RWPE1 (cell line): ENCODE measurements around the gene GNG11.

Experiments used
- CTCF ChIA-PET: fragments of 350-600 bp; sonication (Branson Sonifier 250); formaldehyde crosslinking; extraction: SDS; loops from one replicate; lab custom pipeline; 2021; lab: Yijun Ruan, JAX
- POLR2A ChIA-PET: fragments of 400-600 bp; formaldehyde crosslinking; extraction: SDS; loops from one replicate; lab custom pipeline; 2020; ENCODE audit warnings: antibody characterized with exemption; ENCODE audit not compliant: low non-redundant PET; lab: Yijun Ruan, JAX
- DNase-seq: peaks from one replicate; pipeline ENCODE4 v3.0.0; 2012; ENCODE audit warnings: low spot score
- H3K27ac ChIP-seq: fragments of 450-650 bp; 2 replicates; pipeline ENCODE4 v1.5.1; 2017
- CTCF ChIP-seq: fragments of 450-650 bp; conservative IDR thresholded peaks from 2 replicates; pipeline ENCODE4 v1.5.1; 2017; ENCODE audit warnings: low read depth, mild to moderate bottlenecking

GNG11 gene

GRCh38 chr7:93943816-93944540 lies 22.4 kb downstream of the GNG11 start:
- ChIA-PET POLR2A (no interaction called here), CTCF (no interaction called here)
- TF ChIP-seq CTCF = no peak
- no peak overlapping the region for H3K27ac ChIP-seq
- DNase-seq = no peak

- CTCF ChIA-PET = no interaction called here
- POLR2A ChIA-PET = no interaction called here
These were observed 23.1 kb downstream of the GNG11 start for GRCh38 chr7:93944673-93945072.

GRCh38 chr7:93945083-93945482 lies 23.5 kb downstream of the GNG11 start:
- DNase-seq = no peak
- TF ChIP-seq CTCF = no peak
- no peak overlapping the region for H3K27ac ChIP-seq
- ChIA-PET CTCF (interaction anchor here (0.6 kb wide), 1 partner anchor 15 kb away, joined by 4 read pairs; no protein-coding TSS in a partner anchor), POLR2A (no interaction called here)

More at GRCh38 chr7:93944673-93945072, 23.1 kb downstream of the GNG11 start:
- DNase-seq = no peak
- no peak for TF ChIP-seq CTCF
- H3K27ac ChIP-seq = no peak overlapping the region

- no peak for TF ChIP-seq CTCF
- CTCF ChIA-PET = interaction anchor here (0.6 kb wide), 1 partner anchor 14 kb away, joined by 4 read pairs; no protein-coding TSS in a partner anchor
- DNase-seq = no peak
- H3K27ac ChIP-seq = no peak overlapping the region
- POLR2A ChIA-PET = no interaction called here
These were observed 24.4 kb downstream of the GNG11 start for GRCh38 chr7:93945756-93946535.

GRCh38 chr7:93948106-93948505 lies 26.6 kb downstream of the GNG11 start:
- POLR2A ChIA-PET = no interaction called here
- no peak overlapping the region for H3K27ac ChIP-seq
- TF ChIP-seq CTCF = no peak
- DNase-seq = no peak
- CTCF ChIA-PET = interaction anchor here (0.8 kb wide), 1 partner anchor 326 kb away, joined by 3 read pairs; no protein-coding TSS in a partner anchor

GRCh38 chr7:93948873-93949272 lies 27.3 kb downstream of the GNG11 start:
- no peak for TF ChIP-seq CTCF
- ChIA-PET CTCF (no interaction called here), POLR2A (no interaction called here)
- no peak overlapping the region for H3K27ac ChIP-seq
- DNase-seq = no peak
